HG02885 (cell line): Measurements from ENCODE around the gene PSKH1.
"Not testable (repeated sequence)": the region's sequence is repeated elsewhere in the genome, so short reads cannot be mapped to it uniquely, and the experiment has no call there.

ENCODE experiments used
- ATAC-seq: cut with Tn5 transposase; IDR thresholded peaks from one replicate; pipeline ENCODE4 v1.9.1; 2021; ENCODE audit warnings: mild to moderate bottlenecking; ENCODE audit not compliant: unreplicated experiment, poor library complexity

The PSKH1 gene

GRCh38 chr16:67936880-67937605 lies 44.0 kb downstream of the PSKH1 start:
- ATAC-seq: peak; percentile 52

GRCh38 chr16:67937713-67938112 lies 44.7 kb downstream of the PSKH1 start:
- ATAC-seq: not testable (repeated sequence)

GRCh38 chr16:67939507-67940445 lies 46.7 kb downstream of the PSKH1 start:
- ATAC-seq: no peak

GRCh38 chr16:67940446-67941089 lies 47.5 kb downstream of the PSKH1 start:
- no peak for ATAC-seq

- no peak for ATAC-seq
Observed at GRCh38 chr16:67941469-67942199, 48.6 kb downstream of the PSKH1 start.

- ATAC-seq: no peak
Observed at GRCh38 chr16:67942200-67942509, 49.1 kb downstream of the PSKH1 start.

GRCh38 chr16:67942510-67943255 lies 49.6 kb downstream of the PSKH1 start:
- no peak for ATAC-seq

- ATAC-seq: no peak
Observed at GRCh38 chr16:67943256-67943618, 50.2 kb downstream of the PSKH1 start.

- no peak for ATAC-seq
Observed at GRCh38 chr16:67943619-67944504, 50.8 kb downstream of the PSKH1 start, which contains the start of gene LCAT. Gene LCAT, minus strand, starts transcription at chr16:67944120. Its CDS starts 19 bp downstream, at chr16:67944101.

- no peak for ATAC-seq
Observed at GRCh38 chr16:67944690-67945391, 51.8 kb downstream of the PSKH1 start.

- no peak for ATAC-seq
Observed at GRCh38 chr16:67945392-67945933, 52.4 kb downstream of the PSKH1 start.

GRCh38 chr16:67946128-67946569 lies 53.1 kb downstream of the PSKH1 start:
- ATAC-seq: no peak

- no peak for ATAC-seq
Observed at GRCh38 chr16:67946966-67947558, 54.0 kb downstream of the PSKH1 start.

GRCh38 chr16:67948015-67948414 lies 55.0 kb downstream of the PSKH1 start:
- ATAC-seq: no peak

- ATAC-seq: no peak
Observed at GRCh38 chr16:67949645-67950044, 56.6 kb downstream of the PSKH1 start.

- ATAC-seq: no peak
Observed at GRCh38 chr16:67950335-67950843, 57.3 kb downstream of the PSKH1 start.

GRCh38 chr16:67951485-67951884 lies 58.4 kb downstream of the PSKH1 start:
- no peak for ATAC-seq
